HG02623 (cell line): Measurements from ENCODE around the gene MAGEE2.
"Not testable (repeated sequence)": the region's sequence is repeated elsewhere in the genome, so short reads cannot be mapped to it uniquely, and the experiment has no call there.

ENCODE experiments used
- ATAC-seq: cut with Tn5 transposase; IDR thresholded peaks from one replicate; pipeline ENCODE4 v1.9.1; 2021; ENCODE audit warnings: moderate library complexity; ENCODE audit not compliant: unreplicated experiment

The MAGEE2 gene, protein sequence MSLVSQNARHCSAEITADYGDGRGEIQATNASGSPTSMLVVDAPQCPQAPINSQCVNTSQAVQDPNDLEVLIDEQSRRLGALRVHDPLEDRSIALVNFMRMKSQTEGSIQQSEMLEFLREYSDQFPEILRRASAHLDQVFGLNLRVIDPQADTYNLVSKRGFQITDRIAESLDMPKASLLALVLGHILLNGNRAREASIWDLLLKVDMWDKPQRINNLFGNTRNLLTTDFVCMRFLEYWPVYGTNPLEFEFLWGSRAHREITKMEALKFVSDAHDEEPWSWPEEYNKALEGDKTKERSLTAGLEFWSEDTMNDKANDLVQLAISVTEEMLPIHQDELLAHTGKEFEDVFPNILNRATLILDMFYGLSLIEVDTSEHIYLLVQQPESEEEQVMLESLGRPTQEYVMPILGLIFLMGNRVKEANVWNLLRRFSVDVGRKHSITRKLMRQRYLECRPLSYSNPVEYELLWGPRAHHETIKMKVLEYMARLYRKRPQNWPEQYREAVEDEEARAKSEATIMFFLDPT

GRCh38 chrX:75784680-75785491, at the start of gene MAGEE2:
MAGEE2 (minus strand) TSS chrX:75785254; CDS start chrX:75785051, 203 bp downstream.
- ATAC-seq, result no peak

DNA sequence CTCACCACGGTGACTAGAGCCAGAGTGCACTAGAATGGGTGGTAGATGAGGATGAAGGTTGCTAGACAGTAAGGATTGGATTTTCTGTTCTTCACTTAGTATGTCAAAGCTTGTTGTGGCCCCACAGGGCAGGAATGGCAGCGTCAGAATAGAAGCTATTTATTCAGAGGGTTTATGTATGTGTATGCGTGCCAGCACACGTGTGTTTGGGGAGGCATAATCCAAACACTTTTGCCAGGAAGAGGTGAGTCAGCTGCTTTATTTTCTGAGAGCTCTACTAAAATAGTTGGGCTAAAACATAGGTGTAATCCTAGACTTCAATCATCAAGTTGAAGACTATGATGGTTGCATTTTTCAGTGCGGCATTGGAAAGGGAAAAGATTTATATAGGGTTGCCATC, 1.2 kb upstream of the MAGEE2 start:
- no peak for ATAC-seq

- no peak for ATAC-seq
Observed at GRCh38 chrX:75781611-75782010, 3.4 kb downstream of the MAGEE2 start.

DNA sequence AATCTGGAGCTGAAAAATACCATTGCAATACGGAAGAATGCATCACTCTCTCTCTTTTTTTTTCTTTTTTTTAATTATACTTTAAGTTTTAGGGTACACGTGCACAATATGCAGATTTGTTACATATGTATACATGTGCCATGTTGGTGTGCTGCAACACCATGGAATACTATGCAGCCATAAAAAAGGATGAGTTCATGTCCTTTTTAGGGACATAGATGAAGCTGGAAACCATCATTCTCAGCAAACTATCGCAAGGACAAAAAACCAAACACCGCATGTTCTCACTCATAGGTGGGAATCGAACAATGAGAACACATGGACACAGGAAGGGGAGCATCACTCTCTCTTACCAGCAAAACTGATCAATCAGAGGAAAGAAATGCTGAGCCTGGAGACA, 17.0 kb downstream of the MAGEE2 start:
- not testable (repeated sequence) for ATAC-seq

DNA sequence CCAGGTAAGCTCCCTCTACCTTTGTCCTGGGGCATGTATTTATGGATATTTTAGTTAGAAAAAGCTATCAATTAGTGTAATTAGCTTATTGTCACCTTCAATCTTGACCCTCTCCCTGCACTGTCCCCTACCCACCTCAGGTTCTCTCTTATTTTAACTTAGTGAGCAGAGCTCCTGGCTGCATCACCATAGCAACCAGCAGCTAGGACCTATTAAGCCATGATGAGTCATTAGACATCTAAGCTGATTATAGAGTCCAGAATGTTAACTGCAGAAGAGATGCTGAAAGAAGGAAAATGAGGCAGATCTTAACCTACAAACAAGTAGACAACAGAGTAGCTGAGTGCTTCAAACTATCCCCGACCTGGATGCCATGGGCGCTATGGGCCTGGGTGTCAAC, 36.6 kb downstream of the MAGEE2 start:
- no peak for ATAC-seq

DNA sequence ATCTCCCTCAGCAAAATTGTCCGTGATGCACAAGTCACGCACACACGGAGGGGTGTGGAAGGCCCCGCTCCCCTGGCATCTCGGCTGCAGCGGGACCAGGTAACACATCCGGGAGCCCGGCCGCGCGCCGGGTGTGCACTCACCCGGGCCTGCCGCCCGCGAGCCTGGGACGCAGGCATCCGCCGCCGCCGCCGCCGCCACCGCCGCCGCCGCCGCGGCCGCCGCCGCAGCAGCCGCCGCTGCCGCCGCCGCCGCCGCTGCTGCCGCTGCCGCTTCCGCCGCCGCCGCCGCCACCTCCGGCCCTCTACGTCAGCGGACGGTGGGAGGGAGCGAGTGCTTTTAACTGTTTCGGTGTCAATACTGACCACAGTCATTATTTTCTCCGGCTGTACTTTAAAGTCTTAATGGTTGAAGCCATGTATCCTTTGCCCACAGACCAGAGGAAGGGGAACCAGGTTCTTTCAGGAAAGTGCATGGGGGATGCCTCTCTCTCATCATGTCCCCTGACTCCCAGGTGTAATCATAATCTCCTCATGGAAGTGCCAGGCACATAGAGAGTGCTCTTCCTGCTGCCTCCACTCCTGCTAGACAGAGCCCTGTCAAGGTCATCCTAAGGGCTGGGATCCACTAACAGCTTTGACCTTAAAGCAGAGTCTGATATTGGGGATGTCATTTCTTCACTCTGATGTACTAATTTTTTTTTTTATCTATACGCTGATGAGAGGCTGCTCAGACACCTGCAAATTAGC, 38.0 kb downstream of the MAGEE2 start:
- peak; percentile 84 for ATAC-seq
